H1 (cell line): ENCODE measurements around the gene BBX. TPM values are rescaled to one million over a fixed set of nuclear protein-coding genes. Genes with fewer than 3 reads are reported as not detected.

Experiments used
- CEBPB ChIP-seq: IDR thresholded peaks from 2 replicates; pipeline ENCODE4 v1.6.1; 2012; ENCODE audit warnings: low read depth, low read length
- EZH2 ChIP-seq: fragments of 200-600 bp; sonication (generic); IDR thresholded peaks from 2 replicates; pipeline ENCODE4 v1.7.1; 2012; ENCODE audit warnings: low read depth, mild to moderate bottlenecking, moderate library complexity, low read length, inconsistent platforms; ENCODE audit not compliant: severe bottlenecking
- MAFK ChIP-seq: IDR thresholded peaks from 2 replicates; pipeline ENCODE4 v1.6.1; 2012; ENCODE audit warnings: low read depth, mild to moderate bottlenecking, improper control_type of control experiment, low read length
- RBBP5 ChIP-seq: IDR thresholded peaks from 2 replicates; pipeline ENCODE4 v1.7.1; 2012; ENCODE audit warnings: low read depth, mild to moderate bottlenecking, inconsistent platforms, low read length, moderate library complexity, borderline replicate concordance
- RNF2 ChIP-seq: fragments of 200-900, 300-1000 bp; sonication (generic); IDR thresholded peaks from 2 replicates; pipeline ENCODE4 v1.7.1; 2016; ENCODE audit warnings: borderline replicate concordance, low read depth, mild to moderate bottlenecking, antibody characterized with exemption, low read length; ENCODE audit not compliant: poor library complexity, severe bottlenecking; ENCODE audit errors: missing control alignments
- SAP30 ChIP-seq: fragments of 300-600 bp; sonication (generic); IDR thresholded peaks from 2 replicates; pipeline ENCODE4 v1.7.1; 2012; ENCODE audit warnings: low read length, moderate library complexity, mild to moderate bottlenecking, inconsistent platforms; ENCODE audit not compliant: insufficient read depth, insufficient replicate concordance
- TAF1 ChIP-seq: IDR thresholded peaks from 2 replicates; pipeline ENCODE4 v1.6.1; 2011; ENCODE audit warnings: mild to moderate bottlenecking, low read depth, low read length
- polyA plus RNA-seq, 7 experiments: library from polyadenylated mRNA; depleted of rRNA in 3 of 7; stranded (reverse) in 5 of 7; unstranded in 2 of 7; fragments of >200 nt in 5 of 7; fragments of 200-250 nt in 2 of 7; gene quantifications; 1 replicate in 5 of 7; 2 replicates in 1 of 7; 4 replicates in 1 of 7; pipeline versions ENCODE4 v1.2.1 to v1.2.3, GENCODE V29; 2011 to 2013; ENCODE audit warnings: missing spikeins in 2 of 7, mixed read lengths in 2 of 7
- total RNA-seq: library from RNA; stranded (reverse); fragmentation: NEBNext Ultra II Directional; extraction: Animal tissue kit (Norgen Biotek cat#: 25700); gene quantifications from 2 replicates; pipeline ENCODE4 v1.2.1, GENCODE V29; 2021
- TF ChIP-seq, protein P1 (sequence below): IDR thresholded peaks from 2 replicates; pipeline ENCODE4 v1.6.1; 2012; ENCODE audit warnings: low read length, inconsistent platforms
- TF ChIP-seq, protein P2 (sequence below): IDR thresholded peaks from 2 replicates; pipeline ENCODE4 v1.6.1; 2011; ENCODE audit warnings: low read length, improper control_type of control experiment

The BBX gene
- total and polyA plus RNA-seq, 2 of the 8 experiments (the other 6 are each of a cell fraction or from before 2014, with no cell fraction given): 11.0 to 42.5 TPM

- TF ChIP-seq, protein P1, sequence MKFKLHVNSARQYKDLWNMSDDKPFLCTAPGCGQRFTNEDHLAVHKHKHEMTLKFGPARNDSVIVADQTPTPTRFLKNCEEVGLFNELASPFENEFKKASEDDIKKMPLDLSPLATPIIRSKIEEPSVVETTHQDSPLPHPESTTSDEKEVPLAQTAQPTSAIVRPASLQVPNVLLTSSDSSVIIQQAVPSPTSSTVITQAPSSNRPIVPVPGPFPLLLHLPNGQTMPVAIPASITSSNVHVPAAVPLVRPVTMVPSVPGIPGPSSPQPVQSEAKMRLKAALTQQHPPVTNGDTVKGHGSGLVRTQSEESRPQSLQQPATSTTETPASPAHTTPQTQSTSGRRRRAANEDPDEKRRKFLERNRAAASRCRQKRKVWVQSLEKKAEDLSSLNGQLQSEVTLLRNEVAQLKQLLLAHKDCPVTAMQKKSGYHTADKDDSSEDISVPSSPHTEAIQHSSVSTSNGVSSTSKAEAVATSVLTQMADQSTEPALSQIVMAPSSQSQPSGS: no peak
- no peak for TF ChIP-seq MAFK
- TF ChIP-seq EZH2: no peak
- no peak for TF ChIP-seq CEBPB
- TF ChIP-seq SAP30: no peak
- TF ChIP-seq, protein P2, sequence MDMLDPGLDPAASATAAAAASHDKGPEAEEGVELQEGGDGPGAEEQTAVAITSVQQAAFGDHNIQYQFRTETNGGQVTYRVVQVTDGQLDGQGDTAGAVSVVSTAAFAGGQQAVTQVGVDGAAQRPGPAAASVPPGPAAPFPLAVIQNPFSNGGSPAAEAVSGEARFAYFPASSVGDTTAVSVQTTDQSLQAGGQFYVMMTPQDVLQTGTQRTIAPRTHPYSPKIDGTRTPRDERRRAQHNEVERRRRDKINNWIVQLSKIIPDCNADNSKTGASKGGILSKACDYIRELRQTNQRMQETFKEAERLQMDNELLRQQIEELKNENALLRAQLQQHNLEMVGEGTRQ: no peak
- TF ChIP-seq RBBP5: no peak
- no peak for TF ChIP-seq RNF2
- TF ChIP-seq TAF1: no peak
These were observed 234.4 kb downstream of the BBX start (continued) for GRCh38 chr3:107757140-107757539.
